AG04449 (cell line): ENCODE measurements around the gene NFIA.

Experiments used
- CTCF ChIA-PET: fragments of 350-600 bp; formaldehyde crosslinking; extraction: SDS; loops from one replicate; lab custom pipeline; 2021; ENCODE audit warnings: antibody characterized with exemption; lab: Yijun Ruan, JAX
- POLR2A ChIA-PET: fragments of 400-600, 350-600 bp; formaldehyde crosslinking; extraction: SDS; loops from one replicate; lab custom pipeline; 2020; ENCODE audit warnings: antibody characterized with exemption, inconsistent platforms; lab: Yijun Ruan, JAX
- DNase-seq: peaks from one replicate; pipeline ENCODE4 v3.0.0-alpha.2; 2010; ENCODE audit warnings: low read depth, low spot score
- H3K4me3 ChIP-seq: 2 replicates; pipeline ENCODE4 v1.5.1; 2011; ENCODE audit warnings: low read depth, mild to moderate bottlenecking, control low read depth, low read length
- CTCF ChIP-seq: IDR thresholded peaks from one replicate; pipeline ENCODE4 v1.5.1; 2011; ENCODE audit warnings: mild to moderate bottlenecking, moderate library complexity, low read length, control low read depth, inconsistent platforms; ENCODE audit not compliant: insufficient read depth; ENCODE audit errors: missing control alignments

NFIA gene

GRCh38 chr1:61358770-61359455 lies 276.6 kb downstream of the NFIA start:
- CTCF ChIA-PET: no interaction called here
- no peak for TF ChIP-seq CTCF
- POLR2A ChIA-PET: no interaction called here
- no peak for DNase-seq
- no peak overlapping the region for H3K4me3 ChIP-seq

DNA sequence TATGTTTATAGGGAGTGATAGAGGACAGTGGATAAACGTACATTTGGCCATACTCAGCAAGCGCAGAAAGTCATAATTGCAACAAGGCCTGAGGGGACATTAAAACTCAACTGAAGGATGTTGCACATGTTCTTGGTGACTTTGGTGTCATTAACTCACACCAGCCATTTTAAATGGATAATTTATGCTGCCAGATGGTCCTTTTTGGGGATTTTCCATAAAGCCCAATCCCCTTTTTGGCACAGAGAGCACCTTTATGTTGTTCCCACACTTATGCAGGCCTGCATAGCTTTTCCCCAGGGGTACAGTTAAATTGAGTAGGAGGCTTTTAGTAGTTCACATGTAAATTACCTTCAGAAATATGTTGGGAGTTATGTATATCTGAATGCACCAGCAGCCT lies 279.6 kb downstream of the NFIA start:
- TF ChIP-seq CTCF: no peak
- H3K4me3 ChIP-seq: no peak overlapping the region
- CTCF ChIA-PET: no interaction called here
- POLR2A ChIA-PET: no interaction called here
- no peak for DNase-seq

- no peak for DNase-seq
- no peak for TF ChIP-seq CTCF
- ChIA-PET CTCF (no interaction called here), POLR2A (no interaction called here)
- H3K4me3 ChIP-seq: no peak overlapping the region
Measured at GRCh38 chr1:61362351-61362750, 280.0 kb downstream of the NFIA start.

GRCh38 chr1:61368366-61368765 lies 286.0 kb downstream of the NFIA start:
- DNase-seq: no peak
- CTCF ChIA-PET: no interaction called here
- POLR2A ChIA-PET: no interaction called here
- TF ChIP-seq CTCF: no peak
- no peak overlapping the region for H3K4me3 ChIP-seq

- no peak for TF ChIP-seq CTCF
- H3K4me3 ChIP-seq: no peak overlapping the region
- DNase-seq: no peak
- POLR2A ChIA-PET: no interaction called here
- CTCF ChIA-PET: no interaction called here
Measured at GRCh38 chr1:61368876-61369275, 286.5 kb downstream of the NFIA start.

- CTCF ChIA-PET: no interaction called here
- TF ChIP-seq CTCF: no peak
- no peak for DNase-seq
- H3K4me3 ChIP-seq: no peak overlapping the region
- POLR2A ChIA-PET: no interaction called here
Measured at GRCh38 chr1:61370177-61370912, 288.0 kb downstream of the NFIA start.
